ENCODE data around the gene NALCN. TPM values are rescaled to one million over a fixed set of nuclear protein-coding genes. Genes with fewer than 3 reads are reported as not detected.

The NALCN gene
- total RNA-seq, 2 experiments from 2014 or later: not detected

DNA sequence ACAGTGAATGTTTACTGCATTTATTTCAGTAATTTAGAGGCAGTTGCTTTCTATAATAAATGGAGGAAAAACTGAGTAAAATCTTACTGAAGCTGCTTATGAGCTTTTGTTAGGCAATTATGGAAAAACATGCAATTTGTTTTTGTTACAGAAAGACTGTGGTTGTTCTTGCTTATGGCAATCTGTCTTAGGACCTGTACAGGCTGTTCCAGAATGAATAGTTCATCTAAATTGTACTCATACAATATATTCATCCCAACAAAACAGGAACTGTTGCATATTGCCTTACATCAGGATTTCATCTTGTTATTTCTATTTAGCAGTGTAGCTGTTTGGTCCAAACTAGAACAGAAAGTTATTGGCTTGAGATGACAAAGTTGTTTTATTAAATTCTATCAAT lies 199.2 kb downstream of the NALCN start:
- no peaks in the 10 kb centered on the region for H3K9me3 ChIP-seq (ENCODE audit: control insufficient read depth in 1 of 2, insufficient read depth in 1 of 2, low read length in 2 of 2)
- Mint-ChIP-seq H3K27me3 (peaks cover under 1% of the 10 kb centered on the region), H3K4me3 (no peak overlapping the region), H3K9me3 (peaks cover 2% of the 10 kb centered on the region), H3K4me1 (ENCODE audit: low read depth) (no peaks in the 10 kb centered on the region), H3K27ac (no peak overlapping the region), H3K36me3 (ENCODE audit: low read depth) (no peaks in the 10 kb centered on the region)
- no peaks in the 10 kb centered on the region for H3K4me1 ChIP-seq (ENCODE audit: insufficient read depth, low read length)
- ATAC-seq (ENCODE audit: poor library complexity) (no peak), DNase-seq (no peak)
- POLR2A ChIA-PET: no interaction called here
- CTCF ChIA-PET: no interaction called here
- no peaks in the 10 kb centered on the region for H3K36me3 ChIP-seq (ENCODE audit: insufficient read depth, low read length)
- TF ChIP-seq, protein P1, sequence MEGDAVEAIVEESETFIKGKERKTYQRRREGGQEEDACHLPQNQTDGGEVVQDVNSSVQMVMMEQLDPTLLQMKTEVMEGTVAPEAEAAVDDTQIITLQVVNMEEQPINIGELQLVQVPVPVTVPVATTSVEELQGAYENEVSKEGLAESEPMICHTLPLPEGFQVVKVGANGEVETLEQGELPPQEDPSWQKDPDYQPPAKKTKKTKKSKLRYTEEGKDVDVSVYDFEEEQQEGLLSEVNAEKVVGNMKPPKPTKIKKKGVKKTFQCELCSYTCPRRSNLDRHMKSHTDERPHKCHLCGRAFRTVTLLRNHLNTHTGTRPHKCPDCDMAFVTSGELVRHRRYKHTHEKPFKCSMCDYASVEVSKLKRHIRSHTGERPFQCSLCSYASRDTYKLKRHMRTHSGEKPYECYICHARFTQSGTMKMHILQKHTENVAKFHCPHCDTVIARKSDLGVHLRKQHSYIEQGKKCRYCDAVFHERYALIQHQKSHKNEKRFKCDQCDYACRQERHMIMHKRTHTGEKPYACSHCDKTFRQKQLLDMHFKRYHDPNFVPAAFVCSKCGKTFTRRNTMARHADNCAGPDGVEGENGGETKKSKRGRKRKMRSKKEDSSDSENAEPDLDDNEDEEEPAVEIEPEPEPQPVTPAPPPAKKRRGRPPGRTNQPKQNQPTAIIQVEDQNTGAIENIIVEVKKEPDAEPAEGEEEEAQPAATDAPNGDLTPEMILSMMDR (IDR thresholded peaks at IDR 0.05): no peak
- intact Hi-C loops (cut with DNase I, micrococcal nuclease): no loop called here
- H3K4me3 ChIP-seq (ENCODE audit: low read length): no peak overlapping the region
- H3K27me3 ChIP-seq (ENCODE audit: control insufficient read depth in 1 of 2, insufficient read depth in 2 of 2, low read length in 2 of 2): no peaks in the 10 kb centered on the region
- no peak overlapping the region for H3K27ac ChIP-seq (ENCODE audit: low read depth in 1 of 2, low read length in 2 of 2)

- intact Hi-C loops (cut with DNase I, micrococcal nuclease): no loop called here
- Histone ChIP-seq H3K4me1 (ENCODE audit: insufficient read depth, low read length) (no peaks in the 10 kb centered on the region), H3K27me3 (ENCODE audit: control insufficient read depth in 1 of 2, insufficient read depth in 2 of 2, low read length in 2 of 2) (no peaks in the 10 kb centered on the region), H3K4me3 (ENCODE audit: low read length) (no peak overlapping the region), H3K9me3 (ENCODE audit: control insufficient read depth in 1 of 2, insufficient read depth in 1 of 2, low read length in 2 of 2) (peaks cover 0 to 5% of the 10 kb centered on the region in 2 experiments), H3K36me3 (ENCODE audit: insufficient read depth, low read length) (no peaks in the 10 kb centered on the region), H3K27ac (ENCODE audit: low read depth in 1 of 2, low read length in 2 of 2) (no peak overlapping the region)
- H3K36me3 Mint-ChIP-seq (ENCODE audit: low read depth): no peaks in the 10 kb centered on the region
- POLR2A ChIA-PET: no interaction called here
- CTCF ChIA-PET: no interaction called here
- H3K4me3 Mint-ChIP-seq: no peak overlapping the region
- no peak for DNase-seq
- H3K27ac Mint-ChIP-seq: no peak overlapping the region
- TF ChIP-seq, protein P1 (IDR thresholded peaks at IDR 0.05): no peak
- ATAC-seq (ENCODE audit: poor library complexity): no peak
- H3K27me3 Mint-ChIP-seq: peaks cover 4% of the 10 kb centered on the region
- no peaks in the 10 kb centered on the region for H3K4me1 Mint-ChIP-seq (ENCODE audit: low read depth)
- peaks cover 7% of the 10 kb centered on the region for H3K9me3 Mint-ChIP-seq
These were observed 205.0 kb downstream of the NALCN start for GRCh38 chr13:101211261-101211660.

DNA sequence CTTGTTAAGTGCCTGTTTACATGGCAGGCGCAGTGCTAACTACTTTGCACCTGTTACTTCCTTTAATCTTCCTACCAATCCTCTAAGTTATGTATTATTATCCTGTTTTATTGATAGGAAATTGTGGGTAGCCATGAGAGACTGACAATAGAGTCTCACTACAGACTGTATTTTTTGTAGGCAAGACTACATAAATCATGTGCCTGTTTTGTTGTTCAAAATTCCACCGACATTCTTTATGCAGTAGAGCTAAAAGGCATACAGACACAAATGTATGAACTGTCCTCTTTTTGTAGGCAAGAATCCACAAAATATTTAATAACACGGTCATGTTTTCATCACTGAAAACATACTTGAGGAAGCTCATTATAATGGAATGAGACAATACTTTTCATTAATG lies 205.5 kb downstream of the NALCN start:
- Mint-ChIP-seq H3K9me3 (peaks cover 7% of the 10 kb centered on the region), H3K27me3 (peaks cover 4% of the 10 kb centered on the region), H3K27ac (no peak overlapping the region), H3K4me1 (ENCODE audit: low read depth) (no peaks in the 10 kb centered on the region), H3K4me3 (no peak overlapping the region), H3K36me3 (ENCODE audit: low read depth) (no peaks in the 10 kb centered on the region)
- ChIA-PET CTCF (no interaction called here), POLR2A (no interaction called here)
- TF ChIP-seq, protein P1 (IDR thresholded peaks at IDR 0.05): no peak
- no peak overlapping the region for H3K4me3 ChIP-seq (ENCODE audit: low read length)
- DNase-seq (no peak), ATAC-seq (ENCODE audit: poor library complexity) (no peak)
- H3K27ac ChIP-seq (ENCODE audit: low read depth in 1 of 2, low read length in 2 of 2): no peak overlapping the region
- H3K9me3 ChIP-seq (ENCODE audit: control insufficient read depth in 1 of 2, insufficient read depth in 1 of 2, low read length in 2 of 2): peaks cover 0 to 5% of the 10 kb centered on the region in 2 experiments
- no peaks in the 10 kb centered on the region for H3K4me1 ChIP-seq (ENCODE audit: insufficient read depth, low read length)
- intact Hi-C loops (cut with DNase I, micrococcal nuclease): no loop called here
- H3K36me3 ChIP-seq (ENCODE audit: insufficient read depth, low read length): no peaks in the 10 kb centered on the region
- no peaks in the 10 kb centered on the region for H3K27me3 ChIP-seq (ENCODE audit: control insufficient read depth in 1 of 2, insufficient read depth in 2 of 2, low read length in 2 of 2)
